HFFc6 (cell line): ENCODE data around the gene SHISAL2B. TPM values are rescaled to one million over a fixed set of nuclear protein-coding genes. Genes with fewer than 3 reads are reported as not detected.

Experiments
- DNase-seq: peaks from one replicate; pipeline ENCODE4 v3.0.0-alpha.2; 2018
- H3K27ac Mint-ChIP-seq: 2 replicates; pipeline ENCODE4 v1.8.0; 2020; ENCODE audit warnings: mild to moderate bottlenecking, mixed read lengths
- H3K27me3 Mint-ChIP-seq: 2 replicates; pipeline ENCODE4 v1.8.0; 2021; ENCODE audit warnings: mild to moderate bottlenecking, moderate library complexity, mixed read lengths; ENCODE audit not compliant: insufficient read depth
- H3K36me3 Mint-ChIP-seq: 2 replicates; pipeline ENCODE4 v1.8.0; 2021; ENCODE audit warnings: low read depth, mixed read lengths
- H3K4me1 Mint-ChIP-seq: 2 replicates; pipeline ENCODE4 v1.8.0; 2020; ENCODE audit warnings: low read depth, mixed read lengths
- H3K4me3 Mint-ChIP-seq: 2 replicates; pipeline ENCODE4 v1.8.0; 2020; ENCODE audit warnings: mild to moderate bottlenecking, moderate library complexity, mixed read lengths
- H3K9me3 Mint-ChIP-seq: 2 replicates; pipeline ENCODE4 v1.8.0; 2020; ENCODE audit warnings: mild to moderate bottlenecking, mixed read lengths
- CTCF ChIP-seq: fragments of 200-600 bp; sonication (generic); IDR thresholded peaks from 2 replicates; pipeline ENCODE4 v1.5.0; 2021; ENCODE audit warnings: antibody characterized with exemption, mild to moderate bottlenecking
- long read RNA-seq: library from polyadenylated mRNA; unstranded; transcript quantifications from one replicate; pipeline ENCODE4 v2.0.0, GENCODE V29; 2019
- total RNA-seq, 6 experiments: library from RNA; stranded (reverse); fragmentation: NEBNext Ultra II Directional; extraction: Animal tissue kit (Norgen Biotek cat#: 25700); gene quantifications; 2 replicates in 1 of 6; 3 replicates in 5 of 6; pipeline ENCODE4 v1.2.3, GENCODE V29; 2021

SHISAL2B gene
- not detected for total RNA-seq
- long read RNA-seq = 0 reads

GRCh38 chr5:64690417-64691151, at the start of gene SHISAL2B:
TSS of gene SHISAL2B (plus strand) at chr5:64690503. CDS start at chr5:64690624, 121 bp downstream.
- no peaks in the 10 kb centered on the region for H3K36me3 Mint-ChIP-seq
- TF ChIP-seq CTCF = no peak
- H3K27ac Mint-ChIP-seq = no peak within 1 kb of the TSS
- peaks cover 14% of the 10 kb centered on the region for H3K4me1 Mint-ChIP-seq
- no peak for DNase-seq
- peaks cover 24% of the 10 kb centered on the region for H3K27me3 Mint-ChIP-seq
- peak within 1 kb of the TSS; percentile 40; the same call in 1 of the 2 replicates for H3K4me3 Mint-ChIP-seq
- no peaks in the 10 kb centered on the region; the same call in 1 of the 2 replicates for H3K9me3 Mint-ChIP-seq

- Mint-ChIP-seq H3K4me3 (no peak overlapping the region), H3K4me1 (no peaks in the 10 kb centered on the region)
- DNase-seq = no peak
These were observed 45.5 kb upstream of the SHISAL2B start for GRCh38 chr5:64644831-64645230.

GRCh38 chr5:64646169-64646568, 44.1 kb upstream of the SHISAL2B start:
- H3K36me3 Mint-ChIP-seq = no peaks in the 10 kb centered on the region
- no peak for TF ChIP-seq CTCF
- no peaks in the 10 kb centered on the region for H3K4me1 Mint-ChIP-seq
- no peaks in the 10 kb centered on the region for H3K9me3 Mint-ChIP-seq
- DNase-seq = no peak
- no peak overlapping the region for H3K4me3 Mint-ChIP-seq
- peaks cover 8% of the 10 kb centered on the region for H3K27me3 Mint-ChIP-seq
- H3K27ac Mint-ChIP-seq = no peak overlapping the region

More at GRCh38 chr5:64644831-64645230, 45.5 kb upstream of the SHISAL2B start:
- no peak for TF ChIP-seq CTCF
- H3K9me3 Mint-ChIP-seq = no peaks in the 10 kb centered on the region
- no peaks in the 10 kb centered on the region for H3K36me3 Mint-ChIP-seq
- H3K27me3 Mint-ChIP-seq = peaks cover 5% of the 10 kb centered on the region
- no peak overlapping the region for H3K27ac Mint-ChIP-seq

- H3K27ac Mint-ChIP-seq = no peak overlapping the region
- no peaks in the 10 kb centered on the region for H3K9me3 Mint-ChIP-seq
- no peak for DNase-seq
- no peaks in the 10 kb centered on the region for H3K36me3 Mint-ChIP-seq
- H3K4me1 Mint-ChIP-seq = no peaks in the 10 kb centered on the region
- TF ChIP-seq CTCF = no peak
- no peak overlapping the region for H3K4me3 Mint-ChIP-seq
- H3K27me3 Mint-ChIP-seq = peaks cover 8% of the 10 kb centered on the region
These were observed 40.8 kb upstream of the SHISAL2B start for GRCh38 chr5:64649512-64649911.

GRCh38 chr5:64653766-64654560, 36.3 kb upstream of the SHISAL2B start:
- no peak for TF ChIP-seq CTCF
- Mint-ChIP-seq H3K4me3 (no peak overlapping the region), H3K9me3 (no peaks in the 10 kb centered on the region), H3K27me3 (peaks cover 9% of the 10 kb centered on the region), H3K4me1 (no peaks in the 10 kb centered on the region), H3K27ac (no peak overlapping the region), H3K36me3 (0 out of 2 replicates have a peak, but pooled peaks cover 5% of the 10 kb centered on the region)
- no peak for DNase-seq
